ENCODE measurements around the gene CETN2.
"Not testable (repeated sequence)": the region's sequence is repeated elsewhere in the genome, so short reads cannot be mapped to it uniquely, and the experiment has no call there.

Gene CETN2

DNA sequence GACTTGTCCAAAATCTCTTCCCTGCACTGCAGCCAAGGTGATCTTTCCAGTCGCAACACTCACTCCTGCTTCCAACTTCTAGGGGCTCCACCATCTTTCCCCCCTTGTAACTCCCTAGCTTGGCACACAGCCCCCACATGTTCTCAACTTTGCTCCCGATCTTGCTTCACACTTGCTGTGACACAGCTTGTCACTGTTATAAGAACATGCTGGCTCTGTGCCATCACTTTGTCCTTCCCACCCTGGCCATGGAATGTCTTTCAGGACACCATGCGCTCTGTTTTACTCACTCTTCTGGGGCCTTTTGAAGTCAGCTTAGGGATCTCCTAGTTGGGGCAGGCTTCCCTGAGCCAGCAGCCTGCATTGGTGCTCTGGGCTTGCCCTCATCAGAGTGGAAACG lies 2.8 kb upstream of the CETN2 start:
- no peak for DNase-seq (ENCODE audit: extremely low read depth in 1 of 2, low read depth in 1 of 2)

DNA sequence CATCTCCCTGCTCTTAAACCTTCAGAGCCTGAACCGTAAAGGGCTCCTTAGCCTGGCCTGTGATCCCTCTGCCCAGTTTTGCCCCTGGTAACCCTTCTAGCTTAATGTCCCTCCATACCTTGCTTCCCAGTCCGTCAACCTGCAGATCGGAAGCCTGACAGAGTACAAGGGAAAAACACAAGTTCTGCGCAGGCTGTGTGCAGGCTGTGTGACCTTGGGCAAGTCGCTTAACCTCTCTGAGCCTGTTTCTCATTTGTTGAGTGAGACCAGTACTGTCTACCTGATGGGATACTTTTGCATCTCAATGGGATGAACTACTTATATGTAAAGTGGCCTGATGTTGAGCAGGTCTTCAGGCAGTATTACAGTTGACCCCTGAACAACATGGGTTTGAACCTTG lies 2.0 kb upstream of the CETN2 start:
- DNase-seq (ENCODE audit: extremely low read depth in 1 of 2, low read depth in 1 of 2) = no peak

DNA sequence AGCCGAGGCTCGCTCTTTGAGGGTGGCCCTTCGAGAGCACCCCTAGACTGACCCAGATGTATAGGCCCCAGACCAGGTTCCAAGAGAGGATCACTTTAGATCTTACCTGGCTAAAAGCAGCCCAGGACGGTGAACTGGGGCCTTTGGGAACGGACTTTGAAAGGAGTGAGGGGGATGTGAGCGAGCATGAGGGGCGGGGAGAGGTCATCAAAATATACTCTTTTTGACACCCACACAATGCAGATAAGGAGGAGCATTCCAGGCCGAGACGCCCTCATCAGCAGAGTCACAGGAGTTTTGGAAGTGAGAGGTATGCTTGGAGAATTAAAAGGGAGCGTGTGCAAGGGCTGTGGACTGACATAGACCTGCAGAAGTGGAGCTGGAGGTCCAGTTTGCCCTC lies 834 bp upstream of the CETN2 start:
- no peak for DNase-seq (ENCODE audit: extremely low read depth in 1 of 2, low read depth in 1 of 2)

DNA sequence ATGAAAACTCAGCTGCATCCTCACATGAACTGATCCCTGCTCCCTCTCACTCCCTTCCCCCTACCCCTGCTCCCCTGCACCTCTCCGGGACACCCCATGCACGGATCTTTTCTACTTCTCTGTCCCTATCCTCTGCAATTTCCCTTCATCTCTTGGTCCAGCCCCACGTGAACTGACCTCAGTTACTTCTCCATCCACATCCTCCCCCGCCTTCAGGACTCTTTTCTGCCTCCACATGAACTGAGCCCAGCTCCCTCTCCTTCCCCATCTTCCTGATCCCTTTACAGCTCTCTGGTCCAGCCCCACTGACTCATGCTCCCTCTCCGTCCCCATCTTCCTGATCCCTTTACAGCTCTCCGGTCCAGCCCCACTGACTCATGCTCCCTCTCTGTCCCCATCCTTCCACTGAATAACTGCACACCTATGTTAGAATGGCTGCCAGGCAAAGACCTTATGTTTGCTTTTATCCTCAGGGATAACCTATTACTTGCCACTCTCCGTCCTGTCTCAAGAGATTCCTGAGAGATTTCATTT lies 5.6 kb downstream of the CETN2 start:
- DNase-seq (ENCODE audit: extremely low read depth in 1 of 2, low read depth in 1 of 2) = no peak

DNA sequence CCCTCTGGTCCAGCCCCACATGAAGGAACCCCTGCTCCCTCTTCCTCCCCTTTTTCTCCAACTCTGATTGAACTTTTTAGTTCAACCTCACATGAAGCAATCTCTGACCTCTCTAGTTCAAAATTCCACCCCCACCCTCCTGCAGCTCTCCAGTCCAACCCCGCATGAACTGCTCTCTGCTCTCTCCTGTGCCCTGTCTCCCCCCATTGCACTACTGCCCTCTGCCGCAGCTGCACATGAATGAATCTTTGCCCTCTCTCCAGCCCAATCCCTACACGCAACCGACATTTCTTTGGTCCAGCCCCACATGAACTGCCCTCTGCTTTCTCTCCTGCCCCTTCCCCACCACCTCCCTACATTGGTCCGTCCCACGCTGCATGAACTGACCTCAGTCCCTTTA lies 6.9 kb downstream of the CETN2 start:
- no peak for DNase-seq (ENCODE audit: extremely low read depth in 1 of 2, low read depth in 1 of 2)

DNA sequence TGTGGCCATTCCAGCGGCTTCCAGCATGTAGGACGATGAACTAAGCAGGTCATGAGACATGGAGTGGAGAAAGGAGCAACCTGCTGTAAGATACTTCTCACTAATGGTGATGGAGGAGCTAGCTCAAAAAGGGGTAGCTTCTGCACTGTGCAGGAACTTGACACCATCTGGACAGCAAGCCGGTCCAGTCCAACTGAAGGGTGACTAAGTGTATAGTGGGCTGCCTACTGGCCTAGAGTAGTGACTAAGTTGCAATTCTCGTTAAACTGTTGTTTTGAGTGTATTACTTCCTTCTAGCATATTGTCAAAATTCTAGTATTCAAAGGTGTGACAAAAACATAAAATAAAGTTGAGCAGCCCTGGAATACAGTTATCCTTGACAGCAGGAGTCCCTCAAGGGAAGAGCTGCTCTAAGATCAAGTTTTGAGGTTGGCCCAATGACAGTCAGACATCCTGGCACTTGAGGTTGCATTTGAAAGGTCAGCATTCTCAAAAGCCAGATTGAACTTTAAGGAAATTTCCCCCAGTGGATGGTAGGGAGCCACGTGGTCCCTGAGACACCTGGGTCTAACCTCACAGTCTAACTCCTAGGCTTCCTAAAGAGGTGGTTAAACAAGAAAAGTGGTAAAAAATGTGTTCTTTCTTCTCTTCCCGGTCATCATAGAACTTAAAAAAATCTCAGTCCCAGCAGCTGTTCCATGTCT lies 8.0 kb downstream of the CETN2 start:
- DNase-seq (ENCODE audit: extremely low read depth in 1 of 2, low read depth in 1 of 2) = no peak

DNA sequence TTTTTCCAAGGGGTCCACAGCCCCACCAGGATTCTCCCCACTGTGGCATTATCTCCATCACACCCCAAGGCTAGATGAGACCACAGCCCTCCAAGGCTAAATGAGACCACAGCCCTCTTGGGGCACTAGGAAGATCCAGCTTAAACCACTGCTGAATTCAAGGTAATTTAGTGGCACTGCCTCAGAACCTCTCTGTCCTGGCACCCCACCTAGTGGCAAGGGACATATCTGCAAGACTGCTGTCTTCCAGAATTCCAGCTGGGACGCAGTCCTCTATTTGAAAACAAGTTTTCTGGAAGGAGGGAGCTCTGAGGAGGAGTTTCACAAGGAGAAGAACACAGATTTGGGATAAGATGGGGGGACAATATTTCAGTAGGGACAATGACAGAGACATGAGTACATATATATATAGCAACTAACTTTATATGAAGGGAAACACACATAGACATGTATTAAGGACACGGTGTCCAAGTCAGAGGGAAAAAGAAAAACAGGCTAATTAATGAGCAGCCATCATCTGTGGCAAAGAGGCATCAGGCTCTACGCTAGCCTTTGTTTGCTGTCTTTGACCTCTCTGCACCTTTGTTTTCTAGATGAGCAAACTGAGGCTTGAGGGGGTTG lies 9.3 kb downstream of the CETN2 start:
- no peak for DNase-seq (ENCODE audit: extremely low read depth in 1 of 2, low read depth in 1 of 2)

DNA sequence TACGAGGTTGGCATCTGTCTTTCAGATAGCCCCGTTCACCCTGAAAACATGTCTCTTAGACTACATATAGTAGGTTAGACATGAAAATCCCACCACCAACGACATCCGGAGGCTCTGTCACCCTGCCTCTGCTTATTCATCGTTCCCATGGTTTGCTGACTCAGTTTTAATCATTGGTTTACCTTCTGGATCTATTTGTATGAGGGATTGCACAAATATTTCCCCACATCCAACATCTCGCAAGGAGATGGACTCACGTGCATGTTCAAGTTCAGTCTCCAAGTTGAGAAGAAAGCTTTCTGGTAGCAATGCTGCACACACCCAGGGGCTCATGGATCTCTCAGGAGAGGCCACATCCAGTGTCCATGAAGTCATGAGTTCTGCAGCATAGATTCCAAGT lies 10.8 kb downstream of the CETN2 start:
- DNase-seq (ENCODE audit: extremely low read depth in 1 of 2, low read depth in 1 of 2) = no peak

DNA sequence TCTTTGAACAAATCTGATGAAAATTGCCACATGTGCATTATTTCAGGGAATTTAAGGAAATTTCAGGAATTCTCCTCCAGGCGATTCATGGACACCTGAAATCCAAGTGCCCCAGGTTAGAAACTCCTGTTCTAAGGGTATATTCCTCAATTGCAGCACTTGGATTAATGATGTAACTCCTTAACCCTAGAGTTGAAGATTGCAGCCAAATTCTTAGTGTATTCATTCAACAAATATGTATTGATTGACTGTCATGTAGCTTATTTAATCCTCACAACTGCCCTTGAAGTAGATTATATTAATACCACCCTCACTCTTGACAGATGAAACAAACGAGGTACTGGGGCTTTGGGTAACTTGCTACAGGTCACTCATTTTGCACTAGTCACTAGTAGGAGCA lies 11.3 kb downstream of the CETN2 start:
- no peak for DNase-seq (ENCODE audit: extremely low read depth in 1 of 2, low read depth in 1 of 2)

DNA sequence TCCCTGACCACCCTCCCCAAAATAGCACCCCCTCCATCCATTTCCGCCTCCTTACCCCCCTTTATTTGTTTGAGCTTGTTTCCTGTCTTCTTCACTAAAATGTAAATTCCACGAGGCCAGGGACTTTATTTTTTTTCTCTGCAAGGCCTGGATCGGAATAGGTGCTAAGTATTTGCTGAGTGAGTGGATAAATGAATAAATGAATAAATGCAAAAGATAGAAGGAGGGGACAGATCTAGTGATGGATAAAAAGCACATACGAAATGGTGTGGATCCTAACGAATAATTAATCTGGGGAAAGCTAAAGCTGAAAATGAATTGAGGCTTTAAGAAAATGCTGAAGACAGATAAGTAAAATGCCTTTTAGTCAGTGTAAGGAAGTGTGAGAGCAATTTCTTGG lies 12.2 kb downstream of the CETN2 start:
- no peak for DNase-seq (ENCODE audit: extremely low read depth in 1 of 2, low read depth in 1 of 2)

DNA sequence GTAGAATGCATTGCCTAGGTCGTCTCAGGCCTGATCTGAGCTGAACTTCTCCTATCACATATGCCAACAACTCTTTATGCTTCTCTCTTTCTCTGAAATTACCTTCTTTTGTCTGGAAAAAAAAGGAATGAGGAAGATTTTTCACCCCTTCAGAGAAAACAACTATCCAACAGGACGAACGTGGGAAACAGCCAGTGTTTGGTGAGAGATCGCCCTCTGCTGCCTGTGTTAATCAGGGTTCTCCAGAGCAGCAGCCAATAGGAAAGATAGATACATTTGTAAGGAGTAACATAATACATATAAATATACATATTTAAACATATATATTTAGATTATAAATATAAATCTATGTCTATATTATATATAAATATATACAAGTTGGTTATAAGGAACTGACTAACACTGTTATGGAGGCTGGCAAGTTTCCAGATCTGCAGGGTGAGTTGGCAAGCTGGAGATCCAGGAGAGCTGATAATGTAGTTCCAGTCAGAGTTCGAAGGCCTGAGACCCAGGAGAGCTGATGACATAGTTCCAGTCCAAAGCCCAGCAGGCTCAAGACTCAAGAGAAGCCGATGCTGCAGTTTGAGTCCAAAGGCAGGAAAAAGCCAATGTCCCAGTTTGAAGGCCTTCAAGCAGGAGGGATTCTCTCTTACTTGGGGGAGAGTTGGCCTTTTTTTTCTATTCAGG lies 13.3 kb downstream of the CETN2 start:
- no peak for DNase-seq (ENCODE audit: extremely low read depth in 1 of 2, low read depth in 1 of 2)

DNA sequence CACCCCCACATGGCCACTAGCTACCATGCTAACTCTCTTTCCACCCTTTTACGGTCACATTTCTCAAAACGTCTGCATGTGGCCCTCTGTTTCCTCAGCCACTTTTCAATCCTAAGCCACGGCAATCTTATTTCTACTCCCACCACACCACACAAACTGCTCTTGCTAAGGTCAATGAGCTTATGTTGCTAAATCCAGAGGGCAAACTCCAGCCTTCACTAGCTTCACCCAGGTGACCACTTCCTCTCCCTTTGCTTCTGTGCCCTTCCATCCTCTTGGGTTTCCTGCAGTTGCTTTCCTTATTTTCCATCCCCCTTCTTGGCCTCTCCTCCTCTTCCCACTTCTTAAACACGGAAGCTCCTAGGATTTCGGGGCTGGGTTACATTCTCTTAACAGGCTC lies 16.5 kb downstream of the CETN2 start:
- DNase-seq (ENCODE audit: extremely low read depth in 1 of 2, low read depth in 1 of 2) = no peak

DNA sequence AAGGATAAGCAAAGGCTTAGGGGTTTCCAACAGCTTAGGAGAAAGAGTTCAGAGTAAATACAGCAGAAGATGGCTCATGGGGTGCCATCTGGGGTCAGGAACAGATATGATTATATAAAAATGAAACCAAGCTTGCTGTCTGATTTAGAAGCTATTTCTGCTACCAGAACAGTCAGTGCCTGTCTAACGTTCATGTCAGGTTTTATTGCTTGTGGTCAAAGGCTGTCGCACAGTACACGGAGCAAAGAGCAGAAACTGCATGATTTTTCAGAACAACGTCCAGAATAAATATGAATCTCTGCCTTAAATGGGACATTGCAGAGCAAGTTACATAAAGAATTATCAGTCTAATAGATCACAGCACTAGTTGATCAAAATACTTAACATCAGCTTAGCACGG lies 17.4 kb downstream of the CETN2 start:
- no peak for DNase-seq (ENCODE audit: extremely low read depth in 1 of 2, low read depth in 1 of 2)

DNA sequence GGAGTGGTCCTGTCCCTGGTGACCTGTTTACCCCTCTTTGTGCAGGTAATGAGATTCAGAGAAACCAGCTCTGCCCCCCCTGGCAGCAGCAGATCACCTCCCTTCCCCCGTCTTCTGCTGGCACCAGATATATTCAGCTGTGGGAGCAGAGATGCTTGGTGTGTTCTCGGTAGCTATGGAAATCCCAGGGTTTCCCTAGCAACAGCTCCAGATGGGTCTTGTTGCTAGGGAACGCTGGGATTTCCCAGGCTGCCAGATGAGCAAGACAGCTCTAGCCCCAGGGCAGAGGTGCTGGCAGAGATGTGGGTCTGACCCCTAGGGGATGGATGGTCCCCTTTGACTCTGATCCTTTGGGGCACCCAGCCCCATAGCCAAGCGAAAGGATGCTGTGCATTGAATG lies 20.2 kb downstream of the CETN2 start:
- DNase-seq (ENCODE audit: extremely low read depth in 1 of 2, low read depth in 1 of 2) = no peak

DNA sequence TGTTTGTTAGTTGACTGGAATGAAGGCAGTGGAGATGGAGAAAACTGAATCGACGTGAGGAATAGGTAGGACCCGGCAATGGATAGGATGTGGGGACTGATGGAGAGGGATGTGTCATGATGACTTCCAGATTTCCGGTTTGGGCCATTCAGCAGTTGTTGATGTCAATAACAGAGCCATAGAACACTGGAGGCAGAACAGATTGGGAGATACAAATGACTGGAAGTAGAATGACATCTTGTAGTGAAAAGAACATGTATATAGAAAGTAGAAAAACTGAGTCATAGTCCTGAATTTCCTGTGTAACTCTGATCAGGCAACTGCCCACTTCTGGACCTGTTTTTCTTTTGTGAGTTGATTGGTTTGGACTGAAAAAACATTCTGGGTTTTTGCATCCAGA lies 24.5 kb downstream of the CETN2 start:
- DNase-seq (ENCODE audit: extremely low read depth in 1 of 2, low read depth in 1 of 2) = no peak

DNA sequence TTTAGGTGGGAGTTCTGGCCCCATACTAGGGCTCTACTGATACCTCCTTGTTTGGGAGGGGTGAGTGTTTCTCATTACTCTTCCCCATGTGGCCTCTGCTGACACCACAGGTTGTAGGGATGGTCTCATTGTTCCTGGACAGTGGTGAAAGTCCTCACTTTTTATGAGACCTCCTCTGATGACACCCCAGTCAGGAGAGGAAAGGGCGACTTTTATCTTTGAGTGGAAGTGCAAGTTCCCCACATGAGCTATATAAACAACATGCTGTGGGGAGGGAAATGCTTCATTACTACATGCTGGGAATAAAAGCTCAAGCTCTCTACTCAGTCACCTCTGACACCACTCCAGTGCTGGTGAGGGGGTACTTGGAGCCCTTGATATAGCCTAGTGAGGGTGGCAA lies 31.6 kb downstream of the CETN2 start:
- no peak for DNase-seq (ENCODE audit: extremely low read depth in 1 of 2, low read depth in 1 of 2)

DNA sequence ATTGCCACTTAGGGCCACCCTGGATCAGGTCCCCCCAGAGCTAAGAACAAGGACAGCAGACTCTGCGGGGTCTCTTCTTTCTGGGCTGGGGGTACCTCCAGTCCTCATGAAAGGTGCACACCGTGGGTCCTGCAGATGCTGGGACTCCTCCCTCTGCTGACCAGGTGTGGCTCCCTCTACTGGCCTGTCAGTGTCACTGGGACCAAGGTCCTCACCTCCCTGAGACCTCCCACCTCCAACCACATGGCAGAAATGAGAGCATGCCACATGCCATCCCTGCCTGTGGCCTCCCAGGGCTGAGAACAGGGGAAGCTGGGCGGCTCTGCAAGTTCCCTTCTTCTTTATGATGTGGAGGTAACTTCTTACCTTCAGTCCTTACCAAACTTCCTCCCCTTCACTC lies 43.5 kb downstream of the CETN2 start:
- DNase-seq (ENCODE audit: extremely low read depth in 1 of 2, low read depth in 1 of 2) = not testable (repeated sequence)

Measured in activated CD8-positive, alpha-beta memory T cell treated with anti-CD3 and anti-CD28 coated beads for 1 hour (primary cell).